ENCODE measurements around the gene POLR2B.
"Not testable (repeated sequence)": the region's sequence is repeated elsewhere in the genome, so short reads cannot be mapped to it uniquely, and the experiment has no call there.

Gene POLR2B

DNA sequence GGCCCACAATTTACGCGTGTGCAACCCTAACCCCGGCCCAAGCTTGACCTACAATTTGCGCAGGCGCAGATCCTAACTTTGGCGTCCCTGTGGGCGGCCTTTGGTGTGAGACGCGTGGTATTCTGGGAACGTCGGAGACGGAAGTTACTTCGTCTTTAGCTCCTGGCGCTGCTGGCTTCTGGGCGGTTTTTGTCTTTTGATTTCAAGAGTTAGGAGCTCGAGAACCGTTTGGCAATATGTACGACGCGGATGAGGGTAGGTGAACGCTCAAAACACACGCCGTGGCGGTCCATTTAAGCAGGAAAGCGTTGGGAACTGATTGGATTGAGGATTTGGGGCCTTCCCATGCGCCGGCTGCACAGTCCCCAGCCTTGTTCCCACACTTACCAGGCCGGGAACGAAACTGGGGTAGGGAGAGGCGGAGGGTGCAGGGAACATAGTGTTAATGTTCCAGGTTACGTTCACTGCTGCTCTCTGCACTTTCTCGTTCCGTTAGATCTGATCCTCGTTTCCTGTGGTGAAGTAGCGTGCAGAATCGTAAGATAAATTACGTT lies at the start of gene POLR2B:
Gene POLR2B (plus strand): TSS at position 147 of the 554 bp plus-strand sequence. CDS start 90 bp downstream, at position 237.
- Histone ChIP-seq H3K27me3 (ENCODE audit: control insufficient read depth in 2 of 2, insufficient read depth in 2 of 2, low read length in 2 of 2) (no peaks in the 10 kb centered on the region), H3K4me3 (ENCODE audit: low read length in 2 of 2) (peak within 1 kb of the TSS; percentile 100), H3K27ac (ENCODE audit: low read depth in 2 of 2, low read length in 2 of 2) (peak within 1 kb of the TSS; percentile 93 to 95), H3K9me3 (ENCODE audit: control insufficient read depth in 2 of 2, low read length in 2 of 2) (no peaks in the 10 kb centered on the region), H3K9ac (ENCODE audit: low read depth in 1 of 2, low read length in 2 of 2) (peak within 1 kb of the TSS; percentile 98), H3K4me1 (ENCODE audit: control insufficient read depth in 2 of 2, insufficient read depth in 2 of 2, low read length in 2 of 2) (peaks cover 12 to 13% of the 10 kb centered on the region in 2 donors), H3K36me3 (ENCODE audit: control insufficient read depth in 2 of 2, insufficient read depth in 2 of 2, low read length in 2 of 2) (peaks cover 4 to 7% of the 10 kb centered on the region in 2 donors)

DNA sequence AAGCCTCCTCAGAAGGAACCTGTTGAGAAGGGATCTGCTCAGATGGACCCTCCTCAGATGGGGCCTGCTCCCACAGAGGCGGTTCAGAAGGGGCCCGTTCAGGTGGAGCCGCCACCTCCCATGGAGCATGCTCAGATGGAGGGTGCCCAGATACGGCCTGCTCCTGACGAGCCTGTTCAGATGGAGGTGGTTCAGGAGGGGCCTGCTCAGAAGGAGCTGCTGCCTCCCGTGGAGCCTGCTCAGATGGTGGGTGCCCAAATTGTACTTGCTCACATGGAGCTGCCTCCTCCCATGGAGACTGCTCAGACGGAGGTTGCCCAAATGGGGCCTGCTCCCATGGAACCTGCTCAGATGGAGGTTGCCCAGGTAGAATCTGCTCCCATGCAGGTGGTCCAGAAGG lies 48.1 kb upstream of the POLR2B start:
- no peaks in the 10 kb centered on the region for H3K27me3 ChIP-seq (ENCODE audit: control insufficient read depth in 2 of 2, insufficient read depth in 2 of 2, low read length in 2 of 2)
- H3K9ac ChIP-seq (ENCODE audit: low read depth in 1 of 2, low read length in 2 of 2): no peak overlapping the region
- no peaks in the 10 kb centered on the region for H3K9me3 ChIP-seq (ENCODE audit: control insufficient read depth in 2 of 2, low read length in 2 of 2)
- peaks cover 18 to 26% of the 10 kb centered on the region in 2 donors for H3K36me3 ChIP-seq (ENCODE audit: control insufficient read depth in 2 of 2, insufficient read depth in 2 of 2, low read length in 2 of 2)
- H3K4me1 ChIP-seq (ENCODE audit: control insufficient read depth in 2 of 2, insufficient read depth in 2 of 2, low read length in 2 of 2): no peaks in the 10 kb centered on the region
- H3K27ac ChIP-seq (ENCODE audit: low read depth in 2 of 2, low read length in 2 of 2): no peak overlapping the region
- H3K4me3 ChIP-seq (ENCODE audit: low read length in 2 of 2): no peak overlapping the region

DNA sequence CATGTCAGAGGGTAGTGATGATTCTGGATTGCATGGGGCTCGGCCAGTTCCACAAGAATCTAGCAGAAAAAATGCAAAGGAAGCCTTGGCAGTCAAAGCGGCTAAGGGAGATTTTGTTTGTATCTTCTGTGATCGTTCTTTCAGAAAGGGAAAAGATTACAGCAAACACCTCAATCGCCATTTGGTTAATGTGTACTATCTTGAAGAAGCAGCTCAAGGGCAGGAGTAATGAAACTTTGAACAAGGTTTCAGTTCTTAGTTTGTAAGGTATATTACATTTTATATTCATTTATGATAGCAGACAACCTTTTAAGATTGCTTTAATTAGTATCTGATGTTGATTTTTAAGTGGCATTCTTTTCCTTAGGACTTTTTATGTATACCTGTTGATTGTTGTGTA lies 46.8 kb upstream of the POLR2B start:
- no peaks in the 10 kb centered on the region for H3K27me3 ChIP-seq (ENCODE audit: control insufficient read depth in 2 of 2, insufficient read depth in 2 of 2, low read length in 2 of 2)
- no peak overlapping the region for H3K4me3 ChIP-seq (ENCODE audit: low read length in 2 of 2)
- H3K9ac ChIP-seq (ENCODE audit: low read depth in 1 of 2, low read length in 2 of 2): no peak overlapping the region
- H3K4me1 ChIP-seq (ENCODE audit: control insufficient read depth in 2 of 2, insufficient read depth in 2 of 2, low read length in 2 of 2): no peaks in the 10 kb centered on the region
- no peaks in the 10 kb centered on the region for H3K9me3 ChIP-seq (ENCODE audit: control insufficient read depth in 2 of 2, low read length in 2 of 2)
- peaks cover 18 to 26% of the 10 kb centered on the region in 2 donors for H3K36me3 ChIP-seq (ENCODE audit: control insufficient read depth in 2 of 2, insufficient read depth in 2 of 2, low read length in 2 of 2)
- H3K27ac ChIP-seq (ENCODE audit: low read depth in 2 of 2, low read length in 2 of 2): no peak overlapping the region

- H3K27me3 ChIP-seq (ENCODE audit: control insufficient read depth in 2 of 2, insufficient read depth in 2 of 2, low read length in 2 of 2): no peaks in the 10 kb centered on the region
- H3K4me1 ChIP-seq (ENCODE audit: control insufficient read depth in 2 of 2, insufficient read depth in 2 of 2, low read length in 2 of 2): no peaks in the 10 kb centered on the region
- H3K27ac ChIP-seq (ENCODE audit: low read depth in 2 of 2, low read length in 2 of 2): no peak overlapping the region
- H3K9ac ChIP-seq (ENCODE audit: low read depth in 1 of 2, low read length in 2 of 2): no peak overlapping the region
- H3K36me3 ChIP-seq (ENCODE audit: control insufficient read depth in 2 of 2, insufficient read depth in 2 of 2, low read length in 2 of 2): no peaks in the 10 kb centered on the region
- H3K4me3 ChIP-seq (ENCODE audit: low read length in 2 of 2): no peak overlapping the region
- H3K9me3 ChIP-seq (ENCODE audit: control insufficient read depth in 2 of 2, low read length in 2 of 2): no peaks in the 10 kb centered on the region
Observed at GRCh38 chr4:56937262-56937661, 41.4 kb upstream of the POLR2B start.

GRCh38 chr4:56939826-56940225 lies 38.9 kb upstream of the POLR2B start:
- H3K27me3 ChIP-seq (ENCODE audit: control insufficient read depth in 2 of 2, insufficient read depth in 2 of 2, low read length in 2 of 2); H3K9me3 ChIP-seq (ENCODE audit: control insufficient read depth in 2 of 2, low read length in 2 of 2); H3K4me1 ChIP-seq (ENCODE audit: control insufficient read depth in 2 of 2, insufficient read depth in 2 of 2, low read length in 2 of 2); H3K27ac ChIP-seq (ENCODE audit: low read depth in 2 of 2, low read length in 2 of 2); H3K9ac ChIP-seq (ENCODE audit: low read depth in 1 of 2, low read length in 2 of 2); H3K36me3 ChIP-seq (ENCODE audit: control insufficient read depth in 2 of 2, insufficient read depth in 2 of 2, low read length in 2 of 2); H3K4me3 ChIP-seq (ENCODE audit: low read length in 2 of 2): not testable (repeated sequence)

DNA sequence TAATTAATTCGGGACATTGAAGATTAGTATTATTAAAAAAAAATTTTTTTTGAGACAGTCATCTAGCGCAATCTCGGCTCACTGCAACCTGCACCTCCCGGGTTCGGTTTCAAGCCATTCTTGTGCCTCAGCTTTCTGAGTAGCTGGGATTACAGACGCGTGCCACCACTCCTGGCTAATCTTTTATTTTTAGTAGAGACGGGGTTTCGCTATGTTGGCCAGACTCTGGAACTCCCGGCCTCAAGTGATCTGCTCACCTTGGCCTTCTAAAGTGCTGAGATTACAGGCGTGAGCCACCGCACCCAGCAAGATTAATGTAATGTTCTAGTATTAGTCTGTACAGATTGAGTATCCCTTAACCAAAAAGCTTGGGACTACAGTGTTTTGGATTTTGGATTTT lies 38.3 kb upstream of the POLR2B start:
- Histone ChIP-seq H3K36me3 (ENCODE audit: control insufficient read depth in 2 of 2, insufficient read depth in 2 of 2, low read length in 2 of 2) (no peaks in the 10 kb centered on the region), H3K4me1 (ENCODE audit: control insufficient read depth in 2 of 2, insufficient read depth in 2 of 2, low read length in 2 of 2) (no peaks in the 10 kb centered on the region), H3K27ac (ENCODE audit: low read depth in 2 of 2, low read length in 2 of 2) (no peak overlapping the region), H3K9ac (ENCODE audit: low read depth in 1 of 2, low read length in 2 of 2) (no peak overlapping the region), H3K27me3 (ENCODE audit: control insufficient read depth in 2 of 2, insufficient read depth in 2 of 2, low read length in 2 of 2) (no peaks in the 10 kb centered on the region), H3K4me3 (ENCODE audit: low read length in 2 of 2) (no peak overlapping the region), H3K9me3 (ENCODE audit: control insufficient read depth in 2 of 2, low read length in 2 of 2) (no peaks in the 10 kb centered on the region)

DNA sequence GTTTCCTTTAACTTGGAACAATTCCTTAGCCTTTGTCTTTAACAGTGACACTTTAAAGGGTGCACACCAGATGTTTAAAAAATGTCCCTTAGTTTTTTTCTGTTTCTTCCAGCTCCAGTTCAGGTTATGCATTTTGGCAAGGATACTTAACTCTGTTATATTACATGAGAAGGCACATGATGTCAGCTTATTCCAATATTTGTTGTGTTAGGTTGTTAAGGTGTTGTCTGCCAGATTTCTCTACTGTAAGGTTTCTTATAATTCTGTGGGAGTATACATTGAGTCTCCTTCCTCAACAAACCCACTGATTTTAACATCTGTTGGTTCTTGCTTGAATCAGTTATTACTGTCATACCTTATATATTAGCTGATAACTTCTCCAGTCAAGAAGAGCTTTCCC lies 37.7 kb upstream of the POLR2B start:
- H3K36me3 ChIP-seq (ENCODE audit: control insufficient read depth in 2 of 2, insufficient read depth in 2 of 2, low read length in 2 of 2): no peaks in the 10 kb centered on the region
- H3K4me3 ChIP-seq (ENCODE audit: low read length in 2 of 2): no peak overlapping the region
- no peak overlapping the region for H3K9ac ChIP-seq (ENCODE audit: low read depth in 1 of 2, low read length in 2 of 2)
- H3K27ac ChIP-seq (ENCODE audit: low read depth in 2 of 2, low read length in 2 of 2): no peak overlapping the region
- no peaks in the 10 kb centered on the region for H3K9me3 ChIP-seq (ENCODE audit: control insufficient read depth in 2 of 2, low read length in 2 of 2)
- no peaks in the 10 kb centered on the region for H3K27me3 ChIP-seq (ENCODE audit: control insufficient read depth in 2 of 2, insufficient read depth in 2 of 2, low read length in 2 of 2)
- H3K4me1 ChIP-seq (ENCODE audit: control insufficient read depth in 2 of 2, insufficient read depth in 2 of 2, low read length in 2 of 2): no peaks in the 10 kb centered on the region

DNA sequence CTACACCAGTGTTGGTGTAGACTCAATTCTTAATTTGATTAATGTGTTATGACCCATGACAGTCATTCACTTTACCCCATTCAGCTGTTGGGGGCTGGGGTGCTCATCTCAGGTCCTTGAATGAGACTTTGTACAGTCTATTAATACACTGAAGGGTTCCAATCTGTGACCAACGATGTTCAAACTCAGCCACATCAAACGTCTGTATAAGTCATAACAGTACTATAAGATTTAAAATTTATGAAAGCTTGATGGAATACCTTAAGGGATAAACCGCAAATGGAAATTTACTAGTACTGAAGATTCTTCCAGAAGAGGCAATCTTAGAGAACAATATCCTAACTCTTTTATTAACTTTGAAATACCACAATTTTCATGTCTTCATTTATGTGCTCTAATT lies 37.3 kb upstream of the POLR2B start:
- Histone ChIP-seq H3K27ac (ENCODE audit: low read depth in 2 of 2, low read length in 2 of 2) (no peak overlapping the region), H3K27me3 (ENCODE audit: control insufficient read depth in 2 of 2, insufficient read depth in 2 of 2, low read length in 2 of 2) (no peaks in the 10 kb centered on the region), H3K4me3 (ENCODE audit: low read length in 2 of 2) (no peak overlapping the region), H3K9me3 (ENCODE audit: control insufficient read depth in 2 of 2, low read length in 2 of 2) (no peaks in the 10 kb centered on the region), H3K4me1 (ENCODE audit: control insufficient read depth in 2 of 2, insufficient read depth in 2 of 2, low read length in 2 of 2) (no peaks in the 10 kb centered on the region), H3K9ac (ENCODE audit: low read depth in 1 of 2, low read length in 2 of 2) (no peak overlapping the region), H3K36me3 (ENCODE audit: control insufficient read depth in 2 of 2, insufficient read depth in 2 of 2, low read length in 2 of 2) (no peaks in the 10 kb centered on the region)

GRCh38 chr4:56953680-56954520 lies 24.8 kb upstream of the POLR2B start:
- H3K27ac ChIP-seq (ENCODE audit: low read depth in 2 of 2, low read length in 2 of 2): no peak overlapping the region
- H3K9ac ChIP-seq (ENCODE audit: low read depth in 1 of 2, low read length in 2 of 2): no peak overlapping the region
- H3K36me3 ChIP-seq (ENCODE audit: control insufficient read depth in 2 of 2, insufficient read depth in 2 of 2, low read length in 2 of 2): no peaks in the 10 kb centered on the region
- no peak overlapping the region for H3K4me3 ChIP-seq (ENCODE audit: low read length in 2 of 2)
- H3K9me3 ChIP-seq (ENCODE audit: control insufficient read depth in 2 of 2, low read length in 2 of 2): no peaks in the 10 kb centered on the region
- no peaks in the 10 kb centered on the region for H3K27me3 ChIP-seq (ENCODE audit: control insufficient read depth in 2 of 2, insufficient read depth in 2 of 2, low read length in 2 of 2)
- H3K4me1 ChIP-seq (ENCODE audit: control insufficient read depth in 2 of 2, insufficient read depth in 2 of 2, low read length in 2 of 2): peaks cover 5 to 6% of the 10 kb centered on the region in 2 donors

DNA sequence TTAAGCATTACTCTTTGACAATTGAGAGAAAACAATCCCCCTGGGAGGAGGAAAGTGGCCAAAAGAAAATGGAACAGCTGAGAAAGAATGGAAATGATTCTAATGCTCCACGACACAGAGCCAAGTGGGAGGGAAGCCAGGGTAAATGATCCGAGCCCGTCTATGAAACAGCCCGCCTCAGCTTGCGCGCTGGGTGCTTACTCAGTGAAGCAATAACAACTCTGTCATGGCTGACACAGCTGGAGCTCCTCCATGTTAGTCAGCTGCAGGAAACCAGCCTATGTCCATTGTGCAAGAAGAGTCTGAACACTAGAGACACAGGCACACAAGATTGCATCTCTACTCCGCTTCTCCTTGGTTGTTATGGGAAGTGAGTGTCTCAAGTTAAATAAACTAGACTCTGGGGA lies 20.6 kb upstream of the POLR2B start:
- Histone ChIP-seq H3K9ac (ENCODE audit: low read depth in 1 of 2, low read length in 2 of 2) (no peak overlapping the region), H3K27ac (ENCODE audit: low read depth in 2 of 2, low read length in 2 of 2) (no peak overlapping the region), H3K9me3 (ENCODE audit: control insufficient read depth in 2 of 2, low read length in 2 of 2) (no peaks in the 10 kb centered on the region), H3K36me3 (ENCODE audit: control insufficient read depth in 2 of 2, insufficient read depth in 2 of 2, low read length in 2 of 2) (peaks cover 3 to 4% of the 10 kb centered on the region in 2 donors), H3K27me3 (ENCODE audit: control insufficient read depth in 2 of 2, insufficient read depth in 2 of 2, low read length in 2 of 2) (no peaks in the 10 kb centered on the region), H3K4me1 (ENCODE audit: control insufficient read depth in 2 of 2, insufficient read depth in 2 of 2, low read length in 2 of 2) (peaks cover 6 to 14% of the 10 kb centered on the region in 2 donors), H3K4me3 (ENCODE audit: low read length in 2 of 2) (peak overlapping the region in 1 of 2 donors; percentile 34)
